K562 (cell line): ENCODE measurements around the gene RECK. TPM values are rescaled to one million over a fixed set of nuclear protein-coding genes. Genes with fewer than 3 reads are reported as not detected.
A peak's percentile ranks its signal among the peaks of the same experiment; 100 is the strongest.

ENCODE experiments used
- ATAC-seq: fragments of 200-7000 bp; cut with Tn5 transposase; 3 replicates; pipeline ENCODE4 v1.9.1; 2020; ENCODE audit warnings: moderate library complexity
- BruUV-seq: library from RNA; stranded (reverse); fragments of 400-500 nt; replicated peaks from 2 replicates; lab custom pipeline; 2021; lab: Mats Ljungman, UMichigan
- CTCF ChIA-PET: fragments of 300-600 bp; formaldehyde crosslinking; extraction: SDS; loops from one replicate; lab custom pipeline; 2021; ENCODE audit warnings: low intra/inter-chr PET ratio; lab: Yijun Ruan, JAX
- POLR2A ChIA-PET: fragments of 300-600, 350-650 bp; sonication (Branson Sonifier 250); formaldehyde crosslinking; extraction: SDS; loops from one replicate; lab custom pipeline; 2021; ENCODE audit warnings: antibody characterized with exemption, inconsistent platforms; lab: Yijun Ruan, JAX
- DNase-seq, 4 experiments: peaks; one replicate each; pipeline versions ENCODE4 v3.0.0 to v3.0.0-alpha.2; 2011 to 2018; ENCODE audit warnings: low spot score in 3 of 4, mixed read lengths in 3 of 4; ENCODE audit errors: extremely low read depth in 1 of 4
- FAIRE-seq: peaks from 2 replicates; lab custom pipeline; 2011; peaks lifted over from hg19 to GRCh38; lab: Jason Lieb, UNC
- H2AFZ ChIP-seq: 2 replicates; pipeline ENCODE4 v1.6.0; 2011; ENCODE audit warnings: low read depth, low read length, control low read depth, inconsistent platforms
- H3K27ac ChIP-seq: fragments of 200-600 bp; 3 replicates; pipeline ENCODE4 v1.8.0; 2011; ENCODE audit warnings: low read depth, mild to moderate bottlenecking, control low read depth, inconsistent platforms, low read length, moderate library complexity, mixed read lengths; ENCODE audit errors: extremely low read depth
- H3K27me3 ChIP-seq, 2 experiments: fragments of 300-600 bp in 1 of 2; 2 replicates in 1 of 2; 3 replicates in 1 of 2; pipeline versions ENCODE4 v1.6.0 to v1.8.0; 2011; ENCODE audit warnings: inconsistent platforms in 2 of 2, low read length in 2 of 2, mild to moderate bottlenecking in 1 of 2, mixed read lengths in 1 of 2, moderate library complexity in 1 of 2; ENCODE audit not compliant: control insufficient read depth in 2 of 2, insufficient read depth in 2 of 2
- H3K36me3 ChIP-seq: fragments of 300-600 bp; 3 replicates; pipeline ENCODE4 v1.8.0; 2011; ENCODE audit warnings: mild to moderate bottlenecking, low read length, inconsistent platforms; ENCODE audit not compliant: control insufficient read depth, insufficient read depth
- H3K4me1 ChIP-seq, 2 experiments: fragments of 200-600 bp in 1 of 2; replicated peaks in 1 of 2; 2 replicates in 1 of 2; 3 replicates in 1 of 2; pipeline versions ENCODE4 v1.5.1 to v1.8.0; 2011; ENCODE audit warnings: inconsistent platforms in 2 of 2, low read length in 2 of 2, mild to moderate bottlenecking in 1 of 2, mixed read lengths in 1 of 2, moderate library complexity in 1 of 2; ENCODE audit not compliant: control insufficient read depth in 2 of 2, insufficient read depth in 2 of 2
- H3K4me2 ChIP-seq: 2 replicates; pipeline ENCODE4 v1.6.1; 2011; ENCODE audit warnings: low read length, control low read depth, inconsistent platforms, mixed read lengths; ENCODE audit not compliant: insufficient read depth
- H3K4me3 ChIP-seq: fragments of 200-600 bp; sonication (generic), shearing (Covaris generic); 2 replicates; pipeline ENCODE4 v1.5.1; 2016; ENCODE audit warnings: control low read depth, inconsistent platforms
- H3K79me2 ChIP-seq: fragments of 200-600 bp; 3 replicates; pipeline ENCODE4 v1.8.0; 2011; ENCODE audit warnings: low read length, inconsistent platforms; ENCODE audit not compliant: control insufficient read depth, insufficient read depth
- H3K9ac ChIP-seq, 2 experiments: 2 replicates each; pipeline versions ENCODE4 v1.6.0 to v1.6.1; 2011; ENCODE audit warnings: low read depth in 2 of 2, low read length in 2 of 2, control low read depth in 1 of 2, inconsistent platforms in 1 of 2, mild to moderate bottlenecking in 1 of 2, mixed read lengths in 1 of 2; ENCODE audit not compliant: insufficient read depth in 1 of 2
- H3K9me1 ChIP-seq: one replicate; pipeline ENCODE4 v1.6.0; 2011; ENCODE audit warnings: inconsistent platforms, mild to moderate bottlenecking, low read length, moderate library complexity; ENCODE audit not compliant: control insufficient read depth, insufficient read depth
- H3K9me3 ChIP-seq: replicated peaks from 2 replicates; pipeline ENCODE4 v1.5.1; 2011; ENCODE audit warnings: low read depth, low read length, inconsistent platforms; ENCODE audit not compliant: control insufficient read depth, insufficient read depth
- H4K20me1 ChIP-seq: replicated peaks from 2 replicates; pipeline ENCODE4 v1.6.1; 2011; ENCODE audit warnings: low read length, inconsistent platforms, mixed read lengths; ENCODE audit not compliant: control insufficient read depth, insufficient read depth
- ARID2 ChIP-seq: fragments of 450-650 bp; IDR thresholded peaks from 2 replicates; pipeline ENCODE4 v1.6.1; 2017; ENCODE audit warnings: antibody characterized with exemption, mild to moderate bottlenecking
- BHLHE40 ChIP-seq: IDR thresholded peaks from 2 replicates; pipeline ENCODE4 v1.6.1; 2011; ENCODE audit warnings: low read length, improper control_type of control experiment
- BRF1 ChIP-seq: IDR thresholded peaks from 3 replicates; pipeline ENCODE4 v1.6.1; 2011; ENCODE audit warnings: borderline replicate concordance, mild to moderate bottlenecking; ENCODE audit not compliant: insufficient read length; ENCODE audit errors: extremely low read depth
- CCAR2 ChIP-seq: fragments of 200-400 bp; formaldehyde crosslinking; IDR thresholded peaks from 2 replicates; pipeline ENCODE4 v1.6.1; 2017; ENCODE audit warnings: mild to moderate bottlenecking, low read depth, low read length
- CEBPG ChIP-seq, 3 experiments: fragments of 200-800 bp in 1 of 3; sonication (Bioruptor generic) in 1 of 3; sonication (generic) in 1 of 3; formaldehyde crosslinking in 1 of 3; IDR thresholded peaks in 2 of 3; conservative IDR thresholded peaks in 1 of 3; 2 replicates each; pipeline versions ENCODE4 v1.6.1 to v1.8.0; 2016 to 2022; ENCODE audit warnings: missing compliant biosample characterization in 2 of 3, missing genetic modification characterization in 2 of 3, mild to moderate bottlenecking in 1 of 3, missing genetic modification reagents in 1 of 3
- LCOR ChIP-seq: sonication (generic); formaldehyde crosslinking; IDR thresholded peaks from 2 replicates; pipeline ENCODE4 v1.8.0; 2022; ENCODE audit warnings: mild to moderate bottlenecking, missing genetic modification reagents
- OTX1 ChIP-seq: fragments of 450-650 bp; formaldehyde crosslinking; IDR thresholded peaks from 2 replicates; pipeline ENCODE4 v1.4.0; 2022; ENCODE audit warnings: mild to moderate bottlenecking
- PHB2 ChIP-seq: fragments of 450-650 bp; IDR thresholded peaks from 2 replicates; pipeline ENCODE4 v1.6.1; 2017; ENCODE audit warnings: low read depth
- SMARCC2 ChIP-seq: fragments of 450-650 bp; IDR thresholded peaks from 2 replicates; pipeline ENCODE4 v1.6.1; 2017; ENCODE audit warnings: antibody characterized with exemption, moderate library complexity, mild to moderate bottlenecking, low read depth
- TAL1 ChIP-seq: fragments of 450-650 bp; IDR thresholded peaks from 2 replicates; pipeline ENCODE4 v1.6.1; 2016; ENCODE audit warnings: mild to moderate bottlenecking
- TRIM24 ChIP-seq, 2 experiments: fragments of 450-650 bp; IDR thresholded peaks; 2 replicates each; pipeline ENCODE4 v1.6.1; 2016
- U2AF1 ChIP-seq: fragments of 200-400 bp; formaldehyde crosslinking; optimal IDR thresholded peaks from 2 replicates; pipeline ENCODE3; 2017; ENCODE audit warnings: mild to moderate bottlenecking, low read depth, low read length, moderate library complexity
- WGBS: fragments of 100-300 bp; shearing (Covaris generic); methylation state at CpG from one replicate; pipeline ENCODE4 v1.1.6; 2016; ENCODE audit warnings: low coverage, mixed read lengths; ENCODE audit not compliant: insufficient coverage; ENCODE audit errors: missing lambda C conversion rate; 5-methylcytosine and 5-hydroxymethylcytosine counted together
- in situ Hi-C: fragments of 300-500 bp; cut with MboI; formaldehyde crosslinking; loops from 4 replicates; pipeline ENCODE4 v1.15.0; 2018; ENCODE audit warnings: inconsistent platforms, mixed read lengths
- intact Hi-C: fragments of 100-400 bp; cut with micrococcal nuclease; formaldehyde crosslinking; loops from 2 replicates; pipeline ENCODE4 v1.14.2; 2022
- polyA plus RNA-seq, 8 experiments: library from polyadenylated mRNA; depleted of rRNA in 4 of 8; stranded (reverse) in 5 of 8; unstranded in 3 of 8; fragments of >200 nt; fragmentation: Nextera tagmentation in 2 of 8; fragmentation: Illumina TruSeq in 1 of 8; extraction: Ambion mirVana in 2 of 8; extraction: Trizol in 1 of 8; gene quantifications; 2 replicates each; pipeline versions ENCODE4 v1.2.1 to v1.2.3, GENCODE V29; 2011 to 2014; ENCODE audit warnings: inconsistent platforms in 1 of 8, missing spikeins in 1 of 8
- total RNA-seq, 7 experiments: library from RNA; depleted of rRNA in 6 of 7; stranded (reverse); fragments of >200 nt in 6 of 7; fragmentation: Illumina TruSeq in 2 of 7; extraction: Trizol in 2 of 7; gene quantifications; 2 replicates each; pipeline versions ENCODE4 v1.2.1 to v1.2.3, GENCODE V29; 2011 to 2021; ENCODE audit warnings: low replicate concordance in 1 of 7
- TF ChIP-seq, protein P1 (sequence below): sonication (generic); formaldehyde crosslinking; IDR thresholded peaks from 2 replicates; pipeline ENCODE4 v1.9.0; 2022; ENCODE audit warnings: mild to moderate bottlenecking, missing genetic modification reagents

The RECK gene
- total and polyA plus RNA-seq, 9 of the 15 experiments (the other 6 are each of a cell fraction or from before 2014, with no cell fraction given): 0.04 to 0.36 (median 0.16) TPM

DNA sequence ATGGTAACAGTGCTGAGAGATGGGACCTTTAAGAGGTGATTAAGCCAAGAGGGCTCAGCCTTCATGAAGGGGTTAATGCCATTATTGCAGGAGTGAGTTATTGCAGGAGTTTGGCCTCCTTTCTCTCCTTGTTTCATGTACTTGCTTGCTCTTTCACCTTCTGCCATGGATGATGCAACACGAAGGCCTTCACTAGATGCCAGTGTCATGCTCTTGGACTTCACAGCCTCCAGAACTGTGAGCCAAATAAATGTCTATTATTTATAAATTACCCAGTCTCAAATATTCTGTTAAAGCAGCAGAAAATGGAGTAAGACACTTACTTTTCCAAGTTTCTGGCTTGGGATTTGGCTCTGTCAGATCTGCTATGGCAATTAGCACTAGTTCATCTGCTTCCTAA lies 38.4 kb upstream of the RECK start:
- Histone ChIP-seq H3K36me3 (no peaks in the 10 kb centered on the region), H3K9me1 (no peaks in the 10 kb centered on the region), H3K4me1 (no peaks in the 10 kb centered on the region), H2AFZ (no peak overlapping the region), H3K9ac (no peak overlapping the region), H3K4me2 (no peak overlapping the region), H3K4me3 (no peak overlapping the region), H3K27ac (no peak overlapping the region), H4K20me1 (no peaks in the 10 kb centered on the region), H3K79me2 (no peaks in the 10 kb centered on the region), H3K9me3 (no peaks in the 10 kb centered on the region), H3K27me3 (no peaks in the 10 kb centered on the region)
- in situ Hi-C loops (no loop called here), intact Hi-C loops (no loop called here)
- no TSS peak for BruUV-seq
- DNase-seq (no peak), FAIRE-seq (no peak), ATAC-seq (no peak)
- POLR2A ChIA-PET: no interaction called here
- CTCF ChIA-PET: no interaction called here
- 0% methylated on average over 1 of the region's 1 CpG for WGBS
- TF ChIP-seq SMARCC2 (no peak), BHLHE40 (no peak), CCAR2 (no peak), TRIM24 (IDR thresholded peaks at IDR 0.05) (peak; percentile 30 to 35; a peak in 1 of 4 replicates), OTX1 (CRISPR knock-in tag) (no peak), PHB2 (no peak), ARID2 (no peak), CEBPG (CRISPR knock-in tag; IDR thresholded peaks at IDR 0.05) (no peak), CEBPG (tag; conservative IDR thresholded peaks at IDR 0.05 in 1 of 2, IDR thresholded peaks at IDR 0.05 in 1 of 2) (0 out of 4 replicates have a peak, but pooled peaks of 1 of the 2 experiments have one; percentile 15), U2AF1 (no peak), LCOR (CRISPR knock-in tag) (no peak), TAL1 (no peak), BRF1 (no peak)
- TF ChIP-seq, protein P1, sequence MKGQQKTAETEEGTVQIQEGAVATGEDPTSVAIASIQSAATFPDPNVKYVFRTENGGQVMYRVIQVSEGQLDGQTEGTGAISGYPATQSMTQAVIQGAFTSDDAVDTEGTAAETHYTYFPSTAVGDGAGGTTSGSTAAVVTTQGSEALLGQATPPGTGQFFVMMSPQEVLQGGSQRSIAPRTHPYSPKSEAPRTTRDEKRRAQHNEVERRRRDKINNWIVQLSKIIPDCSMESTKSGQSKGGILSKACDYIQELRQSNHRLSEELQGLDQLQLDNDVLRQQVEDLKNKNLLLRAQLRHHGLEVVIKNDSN (CRISPR knock-in tag): no peak
